ENCODE data around the gene ZNF697. TPM values are rescaled to one million over a fixed set of nuclear protein-coding genes. Genes with fewer than 3 reads are reported as not detected.

Gene ZNF697
- total and polyA plus RNA-seq, 2 of the 4 experiments (the other 2 are of a cell fraction), result 6.2 to 10.2 TPM

- TF ChIP-seq MAFK (IDR thresholded peaks at IDR 0.05; ENCODE audit: low read depth, low read length) (no peak), MXI1 (IDR thresholded peaks at IDR 0.05; ENCODE audit: borderline replicate concordance, low read depth, low read length) (peak; percentile 66; the same call in 1 of the 2 replicates), NFE2L2 (IDR thresholded peaks at IDR 0.05; ENCODE audit: low read depth, low read length) (no peak), POLR2A (IDR thresholded peaks at IDR 0.05; ENCODE audit: low read depth, low read length) (peak; percentile 88), RFX5 (IDR thresholded peaks at IDR 0.05; ENCODE audit: low read depth, low read length) (no peak), FOS (IDR thresholded peaks at IDR 0.05; ENCODE audit: low read depth, low read length) (no peak)
Observed at GRCh38 chr1:119647734-119648619, at the start of gene ZNF697 (continued).

- H3K36me3 ChIP-seq (ENCODE audit: control insufficient read depth, insufficient read depth, low read length), result no peaks in the 10 kb centered on the region
- H3K27me3 ChIP-seq (ENCODE audit: control insufficient read depth, insufficient read depth, low read length), result peaks cover 12% of the 10 kb centered on the region
- H2BK15ac ChIP-seq (ENCODE audit: low read depth, low read length), result no peak overlapping the region
- TF ChIP-seq NFE2L2 (IDR thresholded peaks at IDR 0.05; ENCODE audit: low read depth, low read length) (no peak), MXI1 (IDR thresholded peaks at IDR 0.05; ENCODE audit: borderline replicate concordance, low read depth, low read length) (no peak), CEBPB (IDR thresholded peaks at IDR 0.05; ENCODE audit: low read depth, low read length) (no peak), BHLHE40 (IDR thresholded peaks at IDR 0.05; ENCODE audit: low read depth, low read length) (no peak), ELK1 (IDR thresholded peaks at IDR 0.05; ENCODE audit: borderline replicate concordance, low read depth, low read length) (no peak)
- H3K14ac ChIP-seq (replicated peaks; ENCODE audit: low read depth, low read length), result no peak overlapping the region
- H3K4ac ChIP-seq (ENCODE audit: low read depth, low read length), result no peak overlapping the region
- no peak overlapping the region for H3K9ac ChIP-seq (ENCODE audit: low read depth, low read length)
- H3K4me2 ChIP-seq (ENCODE audit: low read depth, low read length), result no peak overlapping the region
- no peak overlapping the region for H3K18ac ChIP-seq (ENCODE audit: low read depth, low read length)
- H3K9me3 ChIP-seq (ENCODE audit: control insufficient read depth, insufficient read depth, low read length), result peaks cover 7% of the 10 kb centered on the region
- no peak overlapping the region for H3K23ac ChIP-seq (ENCODE audit: low read depth, low read length)
- no peak overlapping the region for H2BK120ac ChIP-seq (ENCODE audit: low read depth, low read length)
- no peak overlapping the region for H4K91ac ChIP-seq (ENCODE audit: insufficient read depth, low read depth, low read length)
- H4K8ac ChIP-seq (ENCODE audit: low read depth in 2 of 2, low read length in 2 of 2), result no peak overlapping the region
- ChIA-PET CTCF (no interaction called here), POLR2A (ENCODE audit: unreplicated experiment) (no interaction called here)
- no peak overlapping the region for H2AK5ac ChIP-seq (ENCODE audit: low read depth, low read length)
- H2AK9ac ChIP-seq (replicated peaks; ENCODE audit: low read depth, low read length, poor library complexity), result no peak overlapping the region
- H3K56ac ChIP-seq (ENCODE audit: extremely low read depth, insufficient read depth, low read length), result no peak overlapping the region
- no peaks in the 10 kb centered on the region for H4K20me1 ChIP-seq (ENCODE audit: insufficient read depth, low read length)
- H2BK5ac ChIP-seq (ENCODE audit: low read depth, low read length, poor library complexity, severe bottlenecking), result no peak overlapping the region
- no peaks in the 10 kb centered on the region for H3K4me1 ChIP-seq (ENCODE audit: control insufficient read depth, insufficient read depth, low read length)
- H3K4me3 ChIP-seq (ENCODE audit: insufficient read depth, low read depth, low read length), result no peak overlapping the region
- no peaks in the 10 kb centered on the region for H3K9me1 ChIP-seq (ENCODE audit: insufficient read depth, low read length)
- H2BK20ac ChIP-seq (ENCODE audit: low read depth, low read length), result no peak overlapping the region
- H2AFZ ChIP-seq (replicated peaks; ENCODE audit: low read length, poor library complexity), result no peak overlapping the region
- ATAC-seq (ENCODE audit: low read depth), result no peak
- BruUV-seq (replicated peaks), result no TSS peak
- dilution Hi-C loops (cut with HindIII; ENCODE audit: low sequenced_read_pairs, unreplicated experiment) (no loop called here), in situ Hi-C loops (cut with MboI; ENCODE audit: low sequenced_read_pairs) (no loop called here), intact Hi-C loops (cut with micrococcal nuclease) (no loop called here)
- WGBS, 2 experiments (ENCODE audit: extremely low coverage in 2 of 2, insufficient read length in 1 of 2), result 80% methylated on average over 1 of the region's 3 CpGs; no CpG with 5 or more reads in 1 of the 2 experiments
- H3K79me1 ChIP-seq (ENCODE audit: low read depth in 1 of 2, low read length in 2 of 2), result no peaks in the 10 kb centered on the region
- no peak overlapping the region for H3K27ac ChIP-seq (ENCODE audit: insufficient read depth, low read length)
- no peak overlapping the region for H4K5ac ChIP-seq (ENCODE audit: low read depth, low read length)
- DNase-seq, result no peak
Observed at GRCh38 chr1:119697598-119697997, 49.5 kb upstream of the ZNF697 start.

All from IMR-90 (cell line).